ENCODE data around the gene MARCHF10. TPM values are rescaled to one million over a fixed set of nuclear protein-coding genes. Genes with fewer than 3 reads are reported as not detected.

Gene MARCHF10
- total RNA-seq, 1 donor from 2014 or later = not detected

- peaks cover 2% of the 10 kb centered on the region for H3K36me3 Mint-ChIP-seq (ENCODE audit: low read depth)
- H3K27me3 Mint-ChIP-seq (ENCODE audit: insufficient read depth) = peaks cover 31% of the 10 kb centered on the region
- no peak overlapping the region for H3K4me3 Mint-ChIP-seq
- DNase-seq (ENCODE audit: low spot score) = no peak
- intact Hi-C loops (cut with micrococcal nuclease) = no loop called here
- H3K27ac Mint-ChIP-seq = no peak overlapping the region
- H3K9me3 Mint-ChIP-seq = peaks cover 16% of the 10 kb centered on the region
- H3K4me1 Mint-ChIP-seq (ENCODE audit: low read depth) = no peaks in the 10 kb centered on the region
These were observed 143.6 kb downstream of the MARCHF10 start for GRCh38 chr17:62664336-62665120.

GRCh38 chr17:62663304-62663703, 144.8 kb downstream of the MARCHF10 start:
- no peak for DNase-seq (ENCODE audit: low spot score)
- Mint-ChIP-seq H3K9me3 (peaks cover 16% of the 10 kb centered on the region), H3K27me3 (ENCODE audit: insufficient read depth) (peaks cover 36% of the 10 kb centered on the region), H3K36me3 (ENCODE audit: low read depth) (peaks cover 2% of the 10 kb centered on the region), H3K4me1 (ENCODE audit: low read depth) (no peaks in the 10 kb centered on the region), H3K27ac (no peak overlapping the region), H3K4me3 (no peak overlapping the region)
- intact Hi-C loops (cut with micrococcal nuclease) = no loop called here

- no peak overlapping the region for H3K4me3 Mint-ChIP-seq
- intact Hi-C loops (cut with micrococcal nuclease) = no loop called here
- H3K4me1 Mint-ChIP-seq (ENCODE audit: low read depth) = no peaks in the 10 kb centered on the region
- no peak overlapping the region for H3K27ac Mint-ChIP-seq
- peaks cover 38% of the 10 kb centered on the region for H3K27me3 Mint-ChIP-seq (ENCODE audit: insufficient read depth)
- peaks cover 16% of the 10 kb centered on the region for H3K9me3 Mint-ChIP-seq
- H3K36me3 Mint-ChIP-seq (ENCODE audit: low read depth) = peaks cover 2% of the 10 kb centered on the region
- DNase-seq (ENCODE audit: low spot score) = no peak
These were observed 145.3 kb downstream of the MARCHF10 start for GRCh38 chr17:62662855-62663254.

DNA sequence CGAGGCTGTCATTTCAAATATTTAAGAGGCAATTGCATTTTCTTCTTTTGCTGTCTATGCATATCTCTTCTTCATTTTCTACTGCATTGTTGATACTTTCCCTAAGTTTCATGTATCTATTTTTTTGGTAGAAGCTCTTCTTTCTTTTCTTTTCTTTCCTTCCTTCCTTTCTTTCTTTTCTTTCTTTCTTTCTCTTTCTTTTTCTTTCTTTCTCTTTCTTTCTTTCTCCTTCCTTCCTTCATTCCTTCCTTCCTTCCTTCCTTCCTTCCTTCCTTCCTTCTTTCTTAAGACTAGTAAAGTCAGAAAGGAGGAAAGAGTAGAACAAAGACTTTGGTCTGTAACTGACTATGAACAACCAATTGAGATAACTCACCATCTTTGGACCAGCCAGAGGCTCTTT, 146.8 kb downstream of the MARCHF10 start:
- Mint-ChIP-seq H3K27me3 (ENCODE audit: insufficient read depth) (peaks cover 47% of the 10 kb centered on the region), H3K36me3 (ENCODE audit: low read depth) (peaks cover 2% of the 10 kb centered on the region), H3K4me3 (no peak overlapping the region), H3K27ac (no peak overlapping the region), H3K4me1 (ENCODE audit: low read depth) (no peaks in the 10 kb centered on the region), H3K9me3 (peaks cover 16% of the 10 kb centered on the region)
- intact Hi-C loops (cut with micrococcal nuclease) = no loop called here
- DNase-seq (ENCODE audit: low spot score) = no peak

- Mint-ChIP-seq H3K9me3 (peaks cover 16% of the 10 kb centered on the region), H3K36me3 (ENCODE audit: low read depth) (peaks cover 2% of the 10 kb centered on the region), H3K4me1 (ENCODE audit: low read depth) (no peaks in the 10 kb centered on the region), H3K4me3 (no peak overlapping the region), H3K27ac (no peak overlapping the region), H3K27me3 (ENCODE audit: insufficient read depth) (peaks cover 53% of the 10 kb centered on the region)
- intact Hi-C loops (cut with micrococcal nuclease) = no loop called here
- DNase-seq (ENCODE audit: low spot score) = no peak
These were observed 147.4 kb downstream of the MARCHF10 start for GRCh38 chr17:62660629-62661118.

DNA sequence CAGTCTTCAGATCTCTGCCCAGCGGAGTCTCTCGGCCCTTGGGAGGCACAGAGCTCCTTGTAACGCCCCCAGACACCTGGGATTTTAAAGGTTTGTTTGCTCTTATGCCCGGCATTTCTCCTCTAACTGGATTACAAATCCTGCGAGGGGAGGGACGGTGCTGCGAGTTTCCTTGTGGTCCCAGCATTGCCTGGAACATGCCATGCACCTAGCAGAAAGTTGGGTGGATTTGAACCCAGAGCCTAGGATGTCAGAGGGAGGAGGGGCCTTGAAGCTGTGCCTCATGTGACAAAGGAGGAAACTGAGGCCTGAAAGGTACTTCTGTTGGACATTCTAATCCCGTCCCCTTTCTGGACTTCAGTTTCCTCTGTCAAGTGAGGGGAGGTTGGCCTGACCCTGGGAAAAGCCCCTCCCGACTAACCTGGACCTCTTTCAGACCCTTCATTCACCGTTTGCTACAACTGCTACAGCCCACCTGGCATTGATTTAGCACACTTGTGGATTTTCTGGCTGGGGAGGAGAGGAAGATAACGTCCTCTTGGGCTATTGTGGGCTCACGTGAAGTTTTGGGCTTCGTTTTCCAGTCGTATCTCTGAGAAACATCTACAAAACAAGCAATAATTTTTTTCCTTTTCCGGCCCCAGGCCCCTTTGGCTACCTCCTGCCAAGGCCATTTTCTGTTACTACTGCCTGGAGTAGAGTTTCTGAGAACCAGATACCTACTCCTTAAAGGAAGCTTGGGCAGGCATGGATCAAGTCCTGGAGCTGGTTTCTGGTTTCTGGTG, 149.8 kb downstream of the MARCHF10 start:
- intact Hi-C loops (cut with micrococcal nuclease) = no loop called here
- no peak overlapping the region for H3K27ac Mint-ChIP-seq
- H3K36me3 Mint-ChIP-seq (ENCODE audit: low read depth) = peaks cover 2% of the 10 kb centered on the region
- no peak for DNase-seq (ENCODE audit: low spot score)
- peaks cover 65% of the 10 kb centered on the region for H3K27me3 Mint-ChIP-seq (ENCODE audit: insufficient read depth)
- H3K4me1 Mint-ChIP-seq (ENCODE audit: low read depth) = peaks cover 6% of the 10 kb centered on the region
- no peak overlapping the region for H3K4me3 Mint-ChIP-seq
- H3K9me3 Mint-ChIP-seq = peaks cover 16% of the 10 kb centered on the region

GRCh38 chr17:62657690-62658089, 150.4 kb downstream of the MARCHF10 start:
- no peak overlapping the region for H3K27ac Mint-ChIP-seq
- no peak overlapping the region for H3K4me3 Mint-ChIP-seq
- H3K27me3 Mint-ChIP-seq (ENCODE audit: insufficient read depth) = peaks cover 61% of the 10 kb centered on the region
- H3K36me3 Mint-ChIP-seq (ENCODE audit: low read depth) = peaks cover 2% of the 10 kb centered on the region
- intact Hi-C loops (cut with micrococcal nuclease) = no loop called here
- no peak for DNase-seq (ENCODE audit: low spot score)
- peaks cover 16% of the 10 kb centered on the region for H3K9me3 Mint-ChIP-seq
- H3K4me1 Mint-ChIP-seq (ENCODE audit: low read depth) = peaks cover 11% of the 10 kb centered on the region

- peaks cover 13% of the 10 kb centered on the region for H3K4me1 Mint-ChIP-seq (ENCODE audit: low read depth)
- intact Hi-C loops (cut with micrococcal nuclease) = no loop called here
- peaks cover 65% of the 10 kb centered on the region for H3K27me3 Mint-ChIP-seq (ENCODE audit: insufficient read depth)
These were observed 150.9 kb downstream of the MARCHF10 start for GRCh38 chr17:62657145-62657665.

DNA sequence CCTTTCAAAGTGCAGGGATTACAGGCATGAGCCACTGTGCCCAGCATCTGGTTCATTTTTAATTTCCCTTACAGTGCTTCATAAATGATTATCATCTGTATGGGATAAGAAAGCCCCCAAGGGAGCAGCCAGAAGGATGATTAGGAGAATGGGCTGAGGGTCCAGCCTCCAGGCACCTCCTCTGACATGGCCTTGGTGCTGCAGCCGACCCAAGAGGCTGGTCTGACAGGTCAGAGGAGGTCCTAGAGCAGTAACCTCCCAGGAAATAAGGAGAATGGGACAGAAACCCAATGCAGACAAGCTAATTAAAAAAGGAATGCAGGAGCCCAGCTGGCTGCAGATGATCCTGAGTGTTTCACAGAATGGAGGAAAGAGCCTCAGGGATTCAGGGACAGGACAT, 151.7 kb downstream of the MARCHF10 start:
- no peak overlapping the region for H3K4me3 Mint-ChIP-seq
- DNase-seq (ENCODE audit: low spot score) = no peak
- peaks cover 1% of the 10 kb centered on the region for H3K36me3 Mint-ChIP-seq (ENCODE audit: low read depth)
- peaks cover 14% of the 10 kb centered on the region for H3K9me3 Mint-ChIP-seq
- H3K27me3 Mint-ChIP-seq (ENCODE audit: insufficient read depth) = peaks cover 71% of the 10 kb centered on the region
- intact Hi-C loops (cut with micrococcal nuclease) = no loop called here
- peaks cover 21% of the 10 kb centered on the region for H3K4me1 Mint-ChIP-seq (ENCODE audit: low read depth)
- H3K27ac Mint-ChIP-seq = no peak overlapping the region

More at GRCh38 chr17:62657145-62657665, 150.9 kb downstream of the MARCHF10 start:
- Mint-ChIP-seq H3K27ac (no peak overlapping the region), H3K9me3 (peaks cover 16% of the 10 kb centered on the region), H3K36me3 (ENCODE audit: low read depth) (peaks cover 2% of the 10 kb centered on the region), H3K4me3 (no peak overlapping the region)
- DNase-seq (ENCODE audit: low spot score) = no peak

DNA sequence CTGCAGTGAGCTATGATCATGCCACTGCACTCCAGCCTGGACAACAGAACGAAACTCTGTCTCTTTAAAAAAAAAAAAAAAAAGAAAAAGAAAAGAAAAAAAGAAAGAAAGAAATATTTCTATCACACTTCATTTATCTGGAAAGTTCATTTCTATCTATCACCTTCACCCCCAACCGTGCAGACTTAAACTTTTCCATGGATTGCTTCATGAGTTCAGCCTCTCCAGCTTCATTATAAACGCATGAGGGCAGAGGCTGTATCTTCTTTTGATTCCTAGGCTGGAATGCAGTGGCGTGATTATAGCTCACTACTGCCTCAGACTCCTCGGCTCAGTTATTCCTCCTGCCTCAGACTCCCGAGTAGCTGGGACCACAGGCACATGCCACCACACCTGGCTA, 152.5 kb downstream of the MARCHF10 start:
- Mint-ChIP-seq H3K27me3 (ENCODE audit: insufficient read depth) (peaks cover 74% of the 10 kb centered on the region), H3K9me3 (peaks cover 7% of the 10 kb centered on the region), H3K36me3 (ENCODE audit: low read depth) (no peaks in the 10 kb centered on the region), H3K4me1 (ENCODE audit: low read depth) (peaks cover 21% of the 10 kb centered on the region), H3K27ac (no peak overlapping the region), H3K4me3 (no peak overlapping the region)
- DNase-seq (ENCODE audit: low spot score) = no peak
- intact Hi-C loops (cut with micrococcal nuclease) = no loop called here

DNA sequence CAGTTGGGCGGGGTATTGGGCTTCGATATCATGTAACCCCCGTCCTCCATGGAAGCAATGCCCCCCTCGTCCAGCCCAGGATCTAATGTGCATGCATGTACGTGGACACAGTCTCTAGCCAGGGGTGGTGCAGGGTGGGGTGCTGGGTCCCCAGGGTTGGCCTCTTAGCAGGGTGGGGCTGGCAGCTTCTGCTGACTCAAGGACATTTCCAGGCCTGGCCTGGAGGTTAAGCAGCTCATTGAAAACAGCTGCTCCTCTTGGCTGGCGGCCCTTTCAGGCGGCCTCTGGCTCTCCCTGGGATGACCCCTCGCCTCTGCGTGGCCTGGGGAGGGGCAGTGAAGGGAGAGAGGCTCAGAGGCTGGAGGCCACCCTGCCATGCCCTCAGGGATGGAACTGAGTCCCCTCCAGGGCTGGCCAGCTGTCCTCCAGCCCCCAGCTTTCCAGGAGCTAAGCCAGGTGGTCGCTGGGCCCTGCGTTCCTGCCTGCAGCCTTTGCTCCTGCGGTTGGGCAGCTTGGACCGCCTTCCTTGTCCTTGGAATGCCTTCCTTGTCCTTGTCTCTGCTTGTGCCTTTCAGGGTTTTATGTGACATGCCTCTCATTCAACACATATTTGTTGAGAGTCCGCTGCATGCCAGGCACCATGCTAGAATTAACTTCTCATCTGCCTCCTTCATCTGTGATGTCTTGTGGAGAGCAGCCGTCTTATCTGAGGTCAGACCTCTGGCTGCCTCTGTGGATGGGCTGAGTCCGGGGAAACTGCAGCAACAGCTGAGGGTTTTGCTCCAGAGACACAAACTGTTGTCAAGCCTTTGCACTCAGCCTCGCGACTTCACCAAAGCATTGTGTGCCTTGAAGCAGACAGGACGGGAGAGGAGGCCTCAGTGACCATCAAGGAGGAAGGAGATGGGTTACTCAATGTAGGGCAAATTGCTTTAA, 154.0 kb downstream of the MARCHF10 start:
- H3K27ac Mint-ChIP-seq = no peak overlapping the region
- H3K4me3 Mint-ChIP-seq = peak overlapping the region; percentile 12
- peaks cover 21% of the 10 kb centered on the region for H3K4me1 Mint-ChIP-seq (ENCODE audit: low read depth)
- H3K27me3 Mint-ChIP-seq (ENCODE audit: insufficient read depth) = peaks cover 76% of the 10 kb centered on the region
- no peak for DNase-seq (ENCODE audit: low spot score)
- no peaks in the 10 kb centered on the region for H3K36me3 Mint-ChIP-seq (ENCODE audit: low read depth)
- intact Hi-C loops (cut with micrococcal nuclease) = loop anchor here (1.0 kb wide), 5 partner anchors 11 to 311 kb away; partner anchors contain the start of gene METTL2A
- H3K9me3 Mint-ChIP-seq = no peaks in the 10 kb centered on the region
